GM23338 (cell line): ENCODE measurements around the gene CELSR3. TPM values are rescaled to one million over a fixed set of nuclear protein-coding genes. Genes with fewer than 3 reads are reported as not detected.

Experiments used
- ATAC-seq: fragments of 200-7000 bp; cut with Tn5 transposase; 3 replicates; pipeline ENCODE4 v1.9.1; 2020
- DNase-seq: peaks from one replicate; pipeline ENCODE4 v3.0.0-alpha.2; 2015; ENCODE audit warnings: low spot score
- H2AFZ ChIP-seq: fragments of 200-600 bp; sonication (generic); 2 replicates; pipeline ENCODE4 v1.8.0; 2016; ENCODE audit warnings: antibody characterized with exemption, mild to moderate bottlenecking, moderate library complexity
- H3F3A ChIP-seq: fragments of 200-600 bp; sonication (generic); replicated peaks from 2 replicates; pipeline ENCODE4 v1.8.0; 2017; ENCODE audit warnings: antibody characterized with exemption, mixed run types, low read depth
- H3K27ac ChIP-seq: fragments of 200-600 bp; sonication (generic); 2 replicates; pipeline ENCODE4 v1.6.1; 2016; ENCODE audit warnings: low read depth
- H3K27me3 ChIP-seq: fragments of 200-600 bp; sonication (generic); 2 replicates; pipeline ENCODE4 v1.8.0; 2016; ENCODE audit warnings: mild to moderate bottlenecking, mixed run types, moderate library complexity; ENCODE audit not compliant: insufficient read depth
- H3K36me3 ChIP-seq: fragments of 200-600 bp; sonication (generic); 2 replicates; pipeline ENCODE4 v1.8.0; 2016; ENCODE audit warnings: mild to moderate bottlenecking; ENCODE audit not compliant: insufficient read depth
- H3K4me1 ChIP-seq: fragments of 200-600 bp; sonication (generic); 2 replicates; pipeline ENCODE4 v1.8.0; 2016; ENCODE audit warnings: mild to moderate bottlenecking, moderate library complexity; ENCODE audit not compliant: insufficient read depth
- H3K4me2 ChIP-seq: fragments of 200-600 bp; sonication (generic); 2 replicates; pipeline ENCODE4 v1.7.1; 2017; ENCODE audit warnings: mixed run types
- H3K4me3 ChIP-seq: fragments of 200-600 bp; sonication (generic); 2 replicates; pipeline ENCODE4 v1.6.1; 2016; ENCODE audit warnings: mixed run types
- H3K79me2 ChIP-seq: fragments of 200-600 bp; sonication (generic); replicated peaks from 2 replicates; pipeline ENCODE4 v1.8.0; 2017; ENCODE audit warnings: mild to moderate bottlenecking; ENCODE audit not compliant: insufficient read depth
- H3K9me2 ChIP-seq: fragments of 200-600 bp; sonication (generic); 2 replicates; pipeline ENCODE4 v1.8.0; 2017; ENCODE audit not compliant: insufficient read depth
- H4K20me1 ChIP-seq: fragments of 200-600 bp; sonication (generic); replicated peaks from 2 replicates; pipeline ENCODE4 v1.8.0; 2017; ENCODE audit warnings: mild to moderate bottlenecking; ENCODE audit not compliant: insufficient read depth
- H3K27ac Mint-ChIP-seq: 2 replicates; pipeline ENCODE4 v1.8.0; 2020; ENCODE audit warnings: inconsistent platforms, mild to moderate bottlenecking, moderate library complexity, mixed read lengths
- H3K27me3 Mint-ChIP-seq: 3 replicates; pipeline ENCODE4 v1.8.0; 2022; ENCODE audit warnings: low read depth, mild to moderate bottlenecking, moderate library complexity, mixed read lengths, inconsistent platforms; ENCODE audit not compliant: insufficient read depth, poor library complexity
- H3K36me3 Mint-ChIP-seq: 3 replicates; pipeline ENCODE4 v1.8.0; 2021; ENCODE audit warnings: low read depth, mild to moderate bottlenecking, inconsistent platforms, moderate library complexity, mixed read lengths
- H3K4me1 Mint-ChIP-seq: 3 replicates; pipeline ENCODE4 v1.8.0; 2020; ENCODE audit warnings: mild to moderate bottlenecking, inconsistent platforms, mixed read lengths
- H3K4me3 Mint-ChIP-seq: 3 replicates; pipeline ENCODE4 v1.8.0; 2021; ENCODE audit warnings: moderate library complexity, mild to moderate bottlenecking, inconsistent platforms, mixed read lengths
- H3K9me3 Mint-ChIP-seq: 3 replicates; pipeline ENCODE4 v1.8.0; 2020; ENCODE audit warnings: moderate library complexity, mild to moderate bottlenecking, inconsistent platforms, mixed read lengths
- CREB1 ChIP-seq: fragments of 250-450 bp; sonication (Bioruptor Pico); IDR thresholded peaks from 2 replicates; pipeline ENCODE4 v1.5.0; 2020; ENCODE audit warnings: low read depth, mild to moderate bottlenecking, moderate library complexity
- CTCF ChIP-seq, 2 experiments: fragments of 200-600 bp in 1 of 2; sonication (generic) in 1 of 2; conservative IDR thresholded peaks; 2 replicates each; pipeline versions ENCODE4 v1.5.1 to v1.6.1; 2016 to 2017; ENCODE audit warnings: antibody characterized with exemption in 2 of 2, low read depth in 2 of 2, mild to moderate bottlenecking in 2 of 2, moderate library complexity in 1 of 2
- ETS1 ChIP-seq: IDR thresholded peaks from 2 replicates; pipeline ENCODE4 v1.6.1; 2016; ENCODE audit warnings: antibody characterized with exemption
- EZH2 ChIP-seq: fragments of 200-600 bp; sonication (generic); IDR thresholded peaks from one replicate; pipeline ENCODE4 v1.8.0; 2017; ENCODE audit warnings: antibody characterized with exemption, mild to moderate bottlenecking, low read depth; ENCODE audit not compliant: unreplicated experiment
- EZH2phosphoT487 ChIP-seq: fragments of 200-600 bp; sonication (generic); IDR thresholded peaks from one replicate; pipeline ENCODE4 v1.8.1; 2018; ENCODE audit warnings: antibody characterized with exemption; ENCODE audit not compliant: unreplicated experiment
- JUNB ChIP-seq: IDR thresholded peaks from one replicate; pipeline ENCODE4 v1.6.1; 2016; ENCODE audit warnings: antibody characterized with exemption; ENCODE audit not compliant: unreplicated experiment
- NANOG ChIP-seq: IDR thresholded peaks from 2 replicates; pipeline ENCODE4 v1.6.1; 2016; ENCODE audit warnings: antibody characterized with exemption, borderline replicate concordance
- POLR2AphosphoS5 ChIP-seq: IDR thresholded peaks from 2 replicates; pipeline ENCODE4 v1.6.1; 2016; ENCODE audit warnings: antibody characterized with exemption, low read depth
- REST ChIP-seq: IDR thresholded peaks from one replicate; pipeline ENCODE4 v1.6.1; 2018; ENCODE audit warnings: antibody characterized with exemption; ENCODE audit not compliant: unreplicated experiment
- ZNF114 ChIP-seq: fragments of 250-450 bp; sonication (Bioruptor Pico); IDR thresholded peaks from 2 replicates; pipeline ENCODE4 v1.5.0; 2020; ENCODE audit warnings: mild to moderate bottlenecking, moderate library complexity
- ZNF331 ChIP-seq: fragments of 250-450 bp; sonication (Bioruptor Pico); IDR thresholded peaks from 2 replicates; pipeline ENCODE4 v1.5.0; 2020; ENCODE audit warnings: low read depth, mild to moderate bottlenecking, moderate library complexity
- polyA plus RNA-seq: library from polyadenylated mRNA; unstranded; fragments of >200 nt; fragmentation: Nextera tagmentation; extraction: Ambion mirVana; gene quantifications from 2 replicates; pipeline ENCODE4 v1.2.1, GENCODE V29; 2016
- total RNA-seq: library from RNA; depleted of rRNA; stranded (reverse); fragments of >200 nt; shearing (Covaris generic); gene quantifications from 2 replicates; pipeline ENCODE4 v1.2.3, GENCODE V29; 2014

CELSR3 gene
- total and polyA plus RNA-seq, 2 experiments from 2014 or later: 7.5 to 33.3 TPM

GRCh38 chr3:48664929-48665328, 2.2 kb upstream of the CELSR3 start (continued):
- TF ChIP-seq CTCF (conservative IDR thresholded peaks at IDR 0.05; ENCODE audit: low read depth in 2 of 2) (no peak), JUNB (no peak), POLR2AphosphoS5 (no peak), ZNF114 (CRISPR knock-in tag) (no peak), ZNF331 (no peak), NANOG (no peak)

- peaks cover 4% of the 10 kb centered on the region; the same call in 2 of the 3 replicates for H3K9me3 Mint-ChIP-seq
- H3K36me3 ChIP-seq: no peaks in the 10 kb centered on the region
- H3F3A ChIP-seq: peaks cover 28% of the 10 kb centered on the region
- H3K9me2 ChIP-seq: no peaks in the 10 kb centered on the region
- peak overlapping the region; percentile 73; the same call in 1 of the 2 replicates for H3K4me3 ChIP-seq
- peak overlapping the region; percentile 78 for H3K27ac ChIP-seq
- peak overlapping the region; percentile 92 for H3K4me3 Mint-ChIP-seq
- no peaks in the 10 kb centered on the region; the same call in 1 of the 2 replicates for H3K4me1 ChIP-seq
- H3K36me3 Mint-ChIP-seq: peaks cover 43% of the 10 kb centered on the region
- no peaks in the 10 kb centered on the region for H3K27me3 ChIP-seq
- peaks cover 24% of the 10 kb centered on the region for H3K27me3 Mint-ChIP-seq
- no peak for DNase-seq
- peak overlapping the region; percentile 93 for H3K27ac Mint-ChIP-seq
- no peak for ATAC-seq
- TF ChIP-seq CTCF (conservative IDR thresholded peaks at IDR 0.05; ENCODE audit: low read depth in 2 of 2) (peak in 1 of 2 experiments; percentile 6; a peak in 1 of 4 replicates), CREB1 (no peak), NANOG (no peak)
- peaks cover 9% of the 10 kb centered on the region for H4K20me1 ChIP-seq
- H2AFZ ChIP-seq: no peak overlapping the region
- H3K4me1 Mint-ChIP-seq: peaks cover 15% of the 10 kb centered on the region
- peak overlapping the region; percentile 61; the same call in 1 of the 2 replicates for H3K4me2 ChIP-seq
- no peaks in the 10 kb centered on the region for H3K79me2 ChIP-seq
Observed at GRCh38 chr3:48664313-48664644, 1.6 kb upstream of the CELSR3 start.

GRCh38 chr3:48663489-48664312, 1.0 kb upstream of the CELSR3 start:
- Mint-ChIP-seq H3K9me3 (peaks cover 4% of the 10 kb centered on the region; the same call in 2 of the 3 replicates), H3K27me3 (peaks cover 24% of the 10 kb centered on the region), H3K36me3 (peaks cover 49% of the 10 kb centered on the region), H3K27ac (peak overlapping the region; percentile 100), H3K4me1 (peaks cover 15% of the 10 kb centered on the region), H3K4me3 (peak overlapping the region; percentile 92)
- Histone ChIP-seq H3K4me2 (peak overlapping the region; percentile 95), H2AFZ (no peak overlapping the region), H4K20me1 (peaks cover 9% of the 10 kb centered on the region), H3K9me2 (no peaks in the 10 kb centered on the region), H3K4me3 (peak overlapping the region; percentile 73), H3K27ac (peak overlapping the region; percentile 100), H3K27me3 (no peaks in the 10 kb centered on the region), H3K79me2 (no peaks in the 10 kb centered on the region), H3F3A (peaks cover 27% of the 10 kb centered on the region), H3K36me3 (no peaks in the 10 kb centered on the region), H3K4me1 (no peaks in the 10 kb centered on the region; the same call in 1 of the 2 replicates)
- peak; percentile 73 for ATAC-seq
- peak; percentile 99 for DNase-seq
- TF ChIP-seq EZH2phosphoT487 (no peak), EZH2 (no peak), POLR2AphosphoS5 (peak; percentile 66), CREB1 (peak; percentile 92), NANOG (no peak), ETS1 (peak; percentile 10; the same call in 1 of the 2 replicates), REST (peak; percentile 26)
